K562 (cell line): ENCODE results near the gene MGP. TPM values are rescaled to one million over a fixed set of nuclear protein-coding genes. Genes with fewer than 3 reads are reported as not detected.

Experiments
- ATAC-seq: fragments of 200-7000 bp; cut with Tn5 transposase; 3 replicates; pipeline ENCODE4 v1.9.1; 2020; ENCODE audit warnings: moderate library complexity
- BruUV-seq: library from RNA; stranded (reverse); fragments of 400-500 nt; replicated peaks from 2 replicates; lab custom pipeline; 2021; lab: Mats Ljungman, UMichigan
- CTCF ChIA-PET: fragments of 300-600 bp; formaldehyde crosslinking; extraction: SDS; loops from one replicate; lab custom pipeline; 2021; ENCODE audit warnings: low intra/inter-chr PET ratio; lab: Yijun Ruan, JAX
- POLR2A ChIA-PET: fragments of 300-600, 350-650 bp; sonication (Branson Sonifier 250); formaldehyde crosslinking; extraction: SDS; loops from one replicate; lab custom pipeline; 2021; ENCODE audit warnings: antibody characterized with exemption, inconsistent platforms; lab: Yijun Ruan, JAX
- DNase-seq, 4 experiments: peaks; one replicate each; pipeline versions ENCODE4 v3.0.0 to v3.0.0-alpha.2; 2011 to 2018; ENCODE audit warnings: low spot score in 3 of 4, mixed read lengths in 3 of 4; ENCODE audit errors: extremely low read depth in 1 of 4
- FAIRE-seq: peaks from 2 replicates; lab custom pipeline; 2011; peaks lifted over from hg19 to GRCh38; lab: Jason Lieb, UNC
- H2AFZ ChIP-seq: 2 replicates; pipeline ENCODE4 v1.6.0; 2011; ENCODE audit warnings: low read depth, low read length, control low read depth, inconsistent platforms
- H3K27ac ChIP-seq: fragments of 200-600 bp; 3 replicates; pipeline ENCODE4 v1.8.0; 2011; ENCODE audit warnings: low read depth, mild to moderate bottlenecking, control low read depth, inconsistent platforms, low read length, moderate library complexity, mixed read lengths; ENCODE audit errors: extremely low read depth
- H3K27me3 ChIP-seq, 2 experiments: fragments of 300-600 bp in 1 of 2; 2 replicates in 1 of 2; 3 replicates in 1 of 2; pipeline versions ENCODE4 v1.6.0 to v1.8.0; 2011; ENCODE audit warnings: inconsistent platforms in 2 of 2, low read length in 2 of 2, mild to moderate bottlenecking in 1 of 2, mixed read lengths in 1 of 2, moderate library complexity in 1 of 2; ENCODE audit not compliant: control insufficient read depth in 2 of 2, insufficient read depth in 2 of 2
- H3K36me3 ChIP-seq: fragments of 300-600 bp; 3 replicates; pipeline ENCODE4 v1.8.0; 2011; ENCODE audit warnings: mild to moderate bottlenecking, low read length, inconsistent platforms; ENCODE audit not compliant: control insufficient read depth, insufficient read depth
- H3K4me1 ChIP-seq, 2 experiments: fragments of 200-600 bp in 1 of 2; replicated peaks in 1 of 2; 2 replicates in 1 of 2; 3 replicates in 1 of 2; pipeline versions ENCODE4 v1.5.1 to v1.8.0; 2011; ENCODE audit warnings: inconsistent platforms in 2 of 2, low read length in 2 of 2, mild to moderate bottlenecking in 1 of 2, mixed read lengths in 1 of 2, moderate library complexity in 1 of 2; ENCODE audit not compliant: control insufficient read depth in 2 of 2, insufficient read depth in 2 of 2
- H3K4me2 ChIP-seq: 2 replicates; pipeline ENCODE4 v1.6.1; 2011; ENCODE audit warnings: low read length, control low read depth, inconsistent platforms, mixed read lengths; ENCODE audit not compliant: insufficient read depth
- H3K4me3 ChIP-seq: fragments of 200-600 bp; sonication (generic), shearing (Covaris generic); 2 replicates; pipeline ENCODE4 v1.5.1; 2016; ENCODE audit warnings: control low read depth, inconsistent platforms
- H3K79me2 ChIP-seq: fragments of 200-600 bp; 3 replicates; pipeline ENCODE4 v1.8.0; 2011; ENCODE audit warnings: low read length, inconsistent platforms; ENCODE audit not compliant: control insufficient read depth, insufficient read depth
- H3K9ac ChIP-seq, 2 experiments: 2 replicates each; pipeline versions ENCODE4 v1.6.0 to v1.6.1; 2011; ENCODE audit warnings: low read depth in 2 of 2, low read length in 2 of 2, control low read depth in 1 of 2, inconsistent platforms in 1 of 2, mild to moderate bottlenecking in 1 of 2, mixed read lengths in 1 of 2; ENCODE audit not compliant: insufficient read depth in 1 of 2
- H3K9me1 ChIP-seq: one replicate; pipeline ENCODE4 v1.6.0; 2011; ENCODE audit warnings: inconsistent platforms, mild to moderate bottlenecking, low read length, moderate library complexity; ENCODE audit not compliant: control insufficient read depth, insufficient read depth
- H3K9me3 ChIP-seq: replicated peaks from 2 replicates; pipeline ENCODE4 v1.5.1; 2011; ENCODE audit warnings: low read depth, low read length, inconsistent platforms; ENCODE audit not compliant: control insufficient read depth, insufficient read depth
- H4K20me1 ChIP-seq: replicated peaks from 2 replicates; pipeline ENCODE4 v1.6.1; 2011; ENCODE audit warnings: low read length, inconsistent platforms, mixed read lengths; ENCODE audit not compliant: control insufficient read depth, insufficient read depth
- EHMT2 ChIP-seq: fragments of 450-650 bp; IDR thresholded peaks from 2 replicates; pipeline ENCODE4 v1.6.1; 2018; ENCODE audit warnings: antibody characterized with exemption
- FOXO4 ChIP-seq: fragments of 450-650 bp; formaldehyde crosslinking; IDR thresholded peaks from 2 replicates; pipeline ENCODE4 v1.4.0; 2020; ENCODE audit warnings: mild to moderate bottlenecking, moderate library complexity
- MLX ChIP-seq, 2 experiments: fragments of 450-650 bp in 1 of 2; sonication (generic) in 1 of 2; formaldehyde crosslinking; conservative IDR thresholded peaks; 2 replicates each; pipeline versions ENCODE4 v1.4.0 to v1.8.1; 2020 to 2022; ENCODE audit warnings: mild to moderate bottlenecking in 1 of 2, missing genetic modification reagents in 1 of 2
- MTA1 ChIP-seq: fragments of 450-650 bp; IDR thresholded peaks from 2 replicates; pipeline ENCODE4 v1.6.1; 2017; ENCODE audit warnings: borderline replicate concordance
- MTA2 ChIP-seq: fragments of 450-650 bp; IDR thresholded peaks from 2 replicates; pipeline ENCODE4 v1.6.1; 2016; ENCODE audit warnings: low read depth
- NR4A1 ChIP-seq, 2 experiments: fragments of 250-450 bp in 1 of 2; fragments of 450-650 bp in 1 of 2; sonication (Bioruptor Pico) in 1 of 2; IDR thresholded peaks; 2 replicates each; pipeline versions ENCODE4 v1.4.0 to v1.6.1; 2016 to 2020; ENCODE audit warnings: mild to moderate bottlenecking in 2 of 2, missing compliant biosample characterization in 1 of 2, missing genetic modification characterization in 1 of 2, moderate library complexity in 1 of 2
- RFX7 ChIP-seq: fragments of 250-450 bp; sonication (Bioruptor Pico); IDR thresholded peaks from 2 replicates; pipeline ENCODE4 v1.5.1; 2021; ENCODE audit warnings: mild to moderate bottlenecking
- SMC3 ChIP-seq: conservative IDR thresholded peaks from 2 replicates; pipeline ENCODE4 v1.6.1; 2011; ENCODE audit warnings: low read depth, low read length, improper control_type of control experiment; ENCODE audit not compliant: insufficient read depth
- SPI1 ChIP-seq: IDR thresholded peaks from 2 replicates; pipeline ENCODE4 v1.6.1; 2011; ENCODE audit warnings: low read depth, low read length, control low read depth, borderline replicate concordance
- SREBF2 ChIP-seq: sonication (generic); formaldehyde crosslinking; IDR thresholded peaks from 2 replicates; pipeline ENCODE4 v1.4.0; 2020; ENCODE audit warnings: mild to moderate bottlenecking, missing genetic modification reagents
- ZHX1 ChIP-seq: fragments of 150-350 bp; conservative IDR thresholded peaks from 2 replicates; pipeline ENCODE4 v1.6.1; 2014; ENCODE audit warnings: low read length
- ZNF140 ChIP-seq: fragments of 250-450 bp; sonication (Bioruptor Pico); IDR thresholded peaks from 2 replicates; pipeline ENCODE4 v1.8.0; 2021; ENCODE audit warnings: moderate library complexity, mild to moderate bottlenecking, inconsistent platforms
- ZNF146 ChIP-seq: IDR thresholded peaks from one replicate; pipeline ENCODE4 v1.6.1; 2018; ENCODE audit warnings: missing compliant biosample characterization; ENCODE audit not compliant: unreplicated experiment
- ZNF263 ChIP-seq: sonication (generic); formaldehyde crosslinking; IDR thresholded peaks from 2 replicates; pipeline ENCODE4 v1.8.0; 2022; ENCODE audit warnings: mild to moderate bottlenecking, missing genetic modification reagents, borderline replicate concordance
- ZNF445 ChIP-seq: fragments of 250-450 bp; sonication (Bioruptor Pico); IDR thresholded peaks from 2 replicates; pipeline ENCODE4 v1.4.0; 2020; ENCODE audit warnings: low read depth, mild to moderate bottlenecking, moderate library complexity
- WGBS: fragments of 100-300 bp; shearing (Covaris generic); methylation state at CpG from one replicate; pipeline ENCODE4 v1.1.6; 2016; ENCODE audit warnings: low coverage, mixed read lengths; ENCODE audit not compliant: insufficient coverage; ENCODE audit errors: missing lambda C conversion rate; 5-methylcytosine and 5-hydroxymethylcytosine counted together
- in situ Hi-C: fragments of 300-500 bp; cut with MboI; formaldehyde crosslinking; loops from 4 replicates; pipeline ENCODE4 v1.15.0; 2018; ENCODE audit warnings: inconsistent platforms, mixed read lengths
- intact Hi-C: fragments of 100-400 bp; cut with micrococcal nuclease; formaldehyde crosslinking; loops from 2 replicates; pipeline ENCODE4 v1.14.2; 2022
- polyA plus RNA-seq, 8 experiments: library from polyadenylated mRNA; depleted of rRNA in 4 of 8; stranded (reverse) in 5 of 8; unstranded in 3 of 8; fragments of >200 nt; fragmentation: Nextera tagmentation in 2 of 8; fragmentation: Illumina TruSeq in 1 of 8; extraction: Ambion mirVana in 2 of 8; extraction: Trizol in 1 of 8; gene quantifications; 2 replicates each; pipeline versions ENCODE4 v1.2.1 to v1.2.3, GENCODE V29; 2011 to 2014; ENCODE audit warnings: inconsistent platforms in 1 of 8, missing spikeins in 1 of 8
- total RNA-seq, 7 experiments: library from RNA; depleted of rRNA in 6 of 7; stranded (reverse); fragments of >200 nt in 6 of 7; fragmentation: Illumina TruSeq in 2 of 7; extraction: Trizol in 2 of 7; gene quantifications; 2 replicates each; pipeline versions ENCODE4 v1.2.1 to v1.2.3, GENCODE V29; 2011 to 2021; ENCODE audit warnings: low replicate concordance in 1 of 7
- TF ChIP-seq, protein P1 (sequence below): fragments of 450-650 bp; IDR thresholded peaks from 2 replicates; pipeline ENCODE4 v1.6.1; 2016; ENCODE audit warnings: low read depth, mild to moderate bottlenecking, moderate library complexity
- TF ChIP-seq, protein P2 (sequence below): sonication (generic); formaldehyde crosslinking; IDR thresholded peaks from 2 replicates; pipeline ENCODE4 v1.9.0; 2022; ENCODE audit warnings: mild to moderate bottlenecking, missing genetic modification reagents

MGP gene
- total and polyA plus RNA-seq, 9 of the 15 experiments (the other 6 are each of a cell fraction or from before 2014, with no cell fraction given), result 1.2 TPM; not detected in 8

DNA sequence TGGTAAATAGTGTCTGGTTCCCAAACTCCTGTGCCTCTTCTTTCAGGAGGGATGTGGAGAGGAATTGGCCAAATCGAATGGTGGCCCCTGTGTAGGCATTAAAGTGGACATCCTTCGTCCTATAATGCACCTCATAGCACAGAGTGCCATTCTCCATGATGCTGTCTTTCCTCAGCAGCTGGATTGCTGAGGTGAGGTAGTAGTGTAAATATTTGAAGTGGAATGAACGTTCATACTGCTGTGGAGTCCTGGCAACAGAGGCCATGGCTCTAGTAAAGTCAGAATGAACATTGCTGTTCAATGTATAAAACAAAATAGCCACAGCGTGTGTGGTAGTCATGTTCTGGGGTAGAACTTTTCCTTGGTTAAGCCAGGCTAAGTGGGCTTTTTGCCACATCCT is 45.0 kb downstream of the MGP start:
- FAIRE-seq (no peak), ATAC-seq (no peak), DNase-seq (no peak)
- H3K9me3 ChIP-seq, result no peaks in the 10 kb centered on the region
- H2AFZ ChIP-seq, result no peak overlapping the region
- 17% methylated on average over 4 of the region's 4 CpGs for WGBS
- no peak overlapping the region for H3K4me2 ChIP-seq
- H4K20me1 ChIP-seq, result no peaks in the 10 kb centered on the region
- H3K4me3 ChIP-seq, result no peak overlapping the region
- no peaks in the 10 kb centered on the region for H3K27me3 ChIP-seq
- H3K9me1 ChIP-seq, result no peaks in the 10 kb centered on the region
- ChIA-PET CTCF (no interaction called here), POLR2A (no interaction called here)
- no TSS peak for BruUV-seq
- no peak overlapping the region for H3K27ac ChIP-seq
- in situ Hi-C loops (loop anchor here (10.0 kb wide), 1 partner anchor 154 kb away; no protein-coding TSS in a partner anchor), intact Hi-C loops (loop anchor here (5.0 to 10.0 kb wide), 2 partner anchors 38 to 84 kb away; partner anchors contain the start of genes C12orf60 and WBP11)
- H3K9ac ChIP-seq, result no peak overlapping the region
- no peaks in the 10 kb centered on the region for H3K36me3 ChIP-seq
- no peaks in the 10 kb centered on the region for H3K79me2 ChIP-seq
- peaks cover 0 to 18% of the 10 kb centered on the region in 2 experiments; a peak in 3 of 5 replicates for H3K4me1 ChIP-seq
- TF ChIP-seq ZHX1 (no peak), ZNF263 (no peak), ZNF140 (no peak), ZNF445 (CRISPR knock-in tag) (no peak), FOXO4 (no peak), SREBF2 (CRISPR knock-in tag) (no peak), EHMT2 (no peak), SPI1 (no peak), MLX (CRISPR knock-in tag; conservative IDR thresholded peaks at IDR 0.05) (no peak), SMC3 (no peak), RFX7 (no peak), ZNF146 (no peak), MTA1 (no peak), MTA2 (no peak), NR4A1 (CRISPR knock-in tag; IDR thresholded peaks at IDR 0.05) (no peak), NR4A1 (tag; IDR thresholded peaks at IDR 0.05) (no peak)
- TF ChIP-seq, protein P1, sequence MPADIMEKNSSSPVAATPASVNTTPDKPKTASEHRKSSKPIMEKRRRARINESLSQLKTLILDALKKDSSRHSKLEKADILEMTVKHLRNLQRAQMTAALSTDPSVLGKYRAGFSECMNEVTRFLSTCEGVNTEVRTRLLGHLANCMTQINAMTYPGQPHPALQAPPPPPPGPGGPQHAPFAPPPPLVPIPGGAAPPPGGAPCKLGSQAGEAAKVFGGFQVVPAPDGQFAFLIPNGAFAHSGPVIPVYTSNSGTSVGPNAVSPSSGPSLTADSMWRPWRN, result no peak
- TF ChIP-seq, protein P2, sequence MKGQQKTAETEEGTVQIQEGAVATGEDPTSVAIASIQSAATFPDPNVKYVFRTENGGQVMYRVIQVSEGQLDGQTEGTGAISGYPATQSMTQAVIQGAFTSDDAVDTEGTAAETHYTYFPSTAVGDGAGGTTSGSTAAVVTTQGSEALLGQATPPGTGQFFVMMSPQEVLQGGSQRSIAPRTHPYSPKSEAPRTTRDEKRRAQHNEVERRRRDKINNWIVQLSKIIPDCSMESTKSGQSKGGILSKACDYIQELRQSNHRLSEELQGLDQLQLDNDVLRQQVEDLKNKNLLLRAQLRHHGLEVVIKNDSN (CRISPR knock-in tag), result no peak
